Measurements from ENCODE around the gene TMEM201.
"Not testable (repeated sequence)": the region's sequence is repeated elsewhere in the genome, so short reads cannot be mapped to it uniquely, and the experiment has no call there.

Gene TMEM201

GRCh38 chr1:9588551-9589143 is at the start of gene TMEM201:
TSS of gene TMEM201 (plus strand) at chr1:9588911. CDS start at chr1:9588931, 20 bp downstream.
- DNase-seq (ENCODE audit: low spot score) = peak; percentile 93

DNA sequence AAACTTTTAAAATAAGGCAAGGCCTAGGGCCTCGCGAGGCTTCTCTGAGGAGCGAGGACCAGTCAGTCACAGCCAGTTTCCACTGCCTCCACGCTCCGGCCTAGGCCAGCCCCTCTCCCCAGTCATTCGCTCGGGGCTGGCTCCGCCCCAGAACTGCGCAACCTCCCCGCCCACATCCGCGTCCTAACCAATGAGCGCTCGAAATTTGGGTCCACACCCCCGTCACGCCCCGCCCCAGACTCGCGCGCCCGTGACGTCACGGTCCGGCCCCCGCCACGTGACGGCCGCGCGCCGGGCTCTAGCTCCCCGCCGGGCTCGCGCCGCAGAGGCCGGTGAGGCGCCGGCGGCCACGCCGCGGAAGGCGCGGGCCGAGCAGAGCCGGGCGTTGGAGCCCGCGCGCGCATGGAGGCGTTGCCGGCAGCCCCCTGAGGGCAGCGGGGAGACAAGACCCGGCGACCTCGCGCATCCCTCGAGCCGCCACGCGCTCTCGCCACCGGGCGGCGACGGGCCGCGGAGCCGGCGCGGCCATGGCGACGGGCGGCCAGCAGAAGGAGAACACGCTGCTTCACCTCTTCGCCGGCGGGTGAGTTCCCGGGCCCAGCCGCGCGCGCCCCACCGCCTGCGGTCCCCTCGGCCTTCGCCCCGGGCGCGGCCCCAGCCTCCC is 49.4 kb upstream of the TMEM201 start, which contains the start of gene SLC25A33:
Gene SLC25A33, plus strand, starts transcription at position 301 of the 664 bp plus-strand sequence. Its CDS starts 227 bp downstream, at position 528.
- peak; percentile 98 for DNase-seq (ENCODE audit: low spot score)

GRCh38 chr1:9539829-9540550 is 48.7 kb upstream of the TMEM201 start:
- DNase-seq (ENCODE audit: low spot score) = peak; percentile 30

DNA sequence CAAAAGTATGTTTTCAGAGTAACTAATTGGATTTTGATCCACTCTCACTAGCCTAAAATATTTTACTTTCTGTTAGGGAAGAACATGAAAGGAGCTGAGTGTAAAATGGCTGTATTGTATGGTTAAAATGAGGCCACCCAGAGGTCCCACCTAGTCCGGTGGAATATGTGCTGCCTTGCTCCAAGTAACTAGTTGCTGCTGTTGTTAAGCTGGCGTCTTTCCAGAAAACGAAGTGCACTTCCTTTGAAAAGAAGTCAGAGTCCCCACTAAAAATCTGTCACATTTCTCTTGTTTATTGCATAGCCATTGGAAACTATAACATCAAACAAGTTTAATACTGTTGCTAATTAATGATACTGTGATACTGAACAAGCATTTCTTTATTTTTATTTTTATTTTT is 46.3 kb upstream of the TMEM201 start:
- peak; percentile 23 for DNase-seq (ENCODE audit: low spot score)

DNA sequence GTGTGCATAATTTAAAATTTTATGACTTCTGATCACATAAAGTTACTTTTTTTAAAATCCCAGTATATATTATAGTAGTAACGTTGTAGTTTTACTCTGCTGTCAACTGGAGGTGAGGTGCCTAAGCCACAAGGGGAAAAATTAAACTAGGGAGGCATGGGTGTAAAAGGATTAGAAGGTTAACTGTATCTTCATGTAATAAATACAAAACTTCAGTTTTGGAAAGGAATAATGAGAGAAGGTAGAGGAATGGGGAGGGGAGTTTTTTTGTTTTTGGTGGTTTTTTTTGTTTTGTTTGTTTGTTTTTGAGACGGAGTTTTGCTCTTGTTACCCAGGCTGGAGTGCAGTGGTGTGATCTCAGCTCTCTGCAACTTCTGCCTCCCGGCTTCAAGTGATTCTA is 43.8 kb upstream of the TMEM201 start:
- DNase-seq (ENCODE audit: low spot score) = no peak

- no peak for DNase-seq (ENCODE audit: low spot score)
These were observed 38.7 kb upstream of the TMEM201 start for GRCh38 chr1:9549955-9550546.

DNA sequence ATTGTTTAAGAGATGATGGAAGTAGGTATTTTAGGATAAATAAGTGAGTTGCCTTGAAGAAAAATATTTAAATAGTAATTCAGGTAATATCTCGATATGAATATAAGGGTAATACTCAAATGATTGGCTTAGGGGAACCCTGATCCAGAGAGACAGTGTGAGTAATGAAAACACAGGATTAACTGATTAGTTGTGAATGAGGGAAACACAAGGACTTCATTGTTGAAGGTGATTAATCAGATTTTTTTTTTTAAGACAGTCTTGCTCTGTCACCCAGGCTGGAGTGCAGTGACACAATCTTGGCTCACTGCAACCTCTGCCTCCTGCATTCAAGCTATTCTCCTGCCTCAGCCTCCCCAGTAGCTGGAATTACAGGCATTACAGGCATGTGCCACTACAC is 36.7 kb upstream of the TMEM201 start:
- no peak for DNase-seq (ENCODE audit: low spot score)

GRCh38 chr1:9553736-9554144 is 35.0 kb upstream of the TMEM201 start:
- no peak for DNase-seq (ENCODE audit: low spot score)

DNA sequence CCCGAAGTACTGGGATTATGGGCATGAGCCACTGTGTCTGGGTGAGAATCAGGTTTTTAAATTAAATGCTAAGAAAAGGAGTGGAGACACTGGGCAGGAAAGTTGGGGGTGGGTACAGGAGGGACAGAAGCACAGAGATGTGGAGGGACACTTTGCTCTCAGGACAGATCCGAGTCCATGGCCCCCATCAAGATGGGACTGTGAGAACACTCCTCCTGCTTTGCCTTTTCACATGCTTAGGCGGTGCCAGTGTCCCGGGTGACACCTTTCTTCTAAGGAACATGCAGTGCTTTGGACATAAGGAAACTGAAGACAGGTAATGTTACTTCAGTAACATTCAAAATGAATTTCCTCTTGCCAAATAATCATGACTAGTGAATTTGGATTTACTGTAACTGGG is 32.8 kb upstream of the TMEM201 start:
- DNase-seq (ENCODE audit: low spot score) = no peak

GRCh38 chr1:9557624-9558023 is 31.1 kb upstream of the TMEM201 start:
- no peak for DNase-seq (ENCODE audit: low spot score)

GRCh38 chr1:9558271-9558945 is 30.3 kb upstream of the TMEM201 start:
- DNase-seq (ENCODE audit: low spot score) = no peak

- DNase-seq (ENCODE audit: low spot score) = no peak
These were observed 29.7 kb upstream of the TMEM201 start for GRCh38 chr1:9558946-9559545.

DNA sequence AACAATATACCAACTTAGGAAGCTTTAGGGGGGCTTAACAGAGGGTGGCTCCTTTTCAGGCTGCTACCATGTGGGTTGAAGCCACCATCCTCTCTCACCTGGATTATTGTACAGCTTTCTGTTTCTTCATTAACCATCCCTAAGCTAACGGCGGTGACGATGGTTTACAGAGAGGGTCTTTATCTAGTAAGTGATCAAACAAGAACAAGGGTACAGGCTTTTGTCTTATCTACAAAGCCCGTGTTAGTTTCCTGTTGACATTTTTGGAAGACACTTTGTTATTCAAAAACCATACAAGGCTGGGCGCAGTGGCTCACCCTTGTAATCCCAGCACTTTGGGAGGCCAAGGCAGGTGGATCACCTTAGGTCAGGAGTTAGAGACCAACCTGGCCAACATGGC is 29.0 kb upstream of the TMEM201 start:
- DNase-seq (ENCODE audit: low spot score) = no peak

DNA sequence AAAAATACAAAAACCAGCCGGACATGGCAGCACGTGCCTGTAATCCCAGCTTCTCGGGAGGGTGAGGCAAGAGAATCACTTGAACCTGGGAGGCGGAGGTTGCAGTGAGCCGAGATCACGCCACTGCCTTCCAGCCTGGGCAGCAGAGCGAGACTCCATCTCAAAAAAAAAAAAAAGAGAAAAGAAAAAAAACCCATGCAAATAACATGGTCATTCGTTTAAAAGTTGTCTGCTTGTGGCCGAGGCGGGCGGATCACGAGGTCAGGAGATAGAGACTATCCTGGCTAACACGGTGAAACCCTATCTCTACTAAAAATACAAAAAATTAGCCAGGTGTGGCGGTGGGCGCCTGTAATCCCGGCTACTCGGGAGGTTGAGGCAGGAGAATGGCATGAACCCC is 28.6 kb upstream of the TMEM201 start:
- DNase-seq (ENCODE audit: low spot score) = not testable (repeated sequence)

GRCh38 chr1:9561429-9561828 is 27.3 kb upstream of the TMEM201 start:
- DNase-seq (ENCODE audit: low spot score) = peak; percentile 79

GRCh38 chr1:9569267-9569666 is 19.4 kb upstream of the TMEM201 start:
- DNase-seq (ENCODE audit: low spot score) = no peak

- DNase-seq (ENCODE audit: low spot score) = not testable (repeated sequence)
These were observed 17.7 kb upstream of the TMEM201 start for GRCh38 chr1:9570886-9571529.

DNA sequence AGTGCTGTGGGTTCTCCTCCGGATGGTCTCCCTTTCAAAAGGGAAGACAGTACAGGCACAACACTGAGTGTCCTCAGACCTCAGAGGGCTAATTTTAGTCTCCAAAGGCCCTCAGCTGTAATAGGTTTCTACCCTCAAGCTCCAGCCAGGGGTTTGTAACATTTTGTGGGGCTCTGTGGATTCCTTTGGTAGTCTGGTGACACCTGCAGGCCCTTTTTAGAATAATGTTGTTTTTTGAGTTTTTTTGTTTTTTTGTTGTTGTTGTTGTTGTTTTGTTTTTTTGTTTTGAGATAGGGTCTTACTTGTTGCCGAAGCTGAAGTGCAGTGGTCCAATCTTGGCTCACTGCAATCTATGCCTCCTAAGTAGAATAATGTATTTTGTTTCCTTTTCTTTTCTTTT is 15.0 kb upstream of the TMEM201 start:
- DNase-seq (ENCODE audit: low spot score) = no peak

DNA sequence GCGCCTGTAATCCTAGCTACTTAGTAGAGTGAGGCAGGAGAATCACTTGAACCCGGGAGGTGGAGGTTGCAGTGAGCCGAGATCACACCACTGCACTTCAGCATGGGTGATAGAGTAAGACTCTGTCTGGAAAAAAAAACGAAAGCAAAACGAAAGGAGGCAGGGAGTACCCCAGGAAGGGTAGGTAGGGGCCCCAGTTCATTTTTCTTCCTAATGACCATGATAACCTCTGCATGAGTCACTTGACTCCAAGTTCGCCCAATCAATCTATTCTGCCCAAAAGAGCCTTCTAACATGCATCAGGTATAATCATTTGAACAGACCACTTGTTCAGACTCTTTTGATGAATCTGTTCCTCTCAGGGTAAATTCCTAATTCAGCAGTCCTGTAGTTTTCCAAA is 13.2 kb upstream of the TMEM201 start:
- no peak for DNase-seq (ENCODE audit: low spot score)

GRCh38 chr1:9576903-9577302 is 11.8 kb upstream of the TMEM201 start:
- no peak for DNase-seq (ENCODE audit: low spot score)

- no peak for DNase-seq (ENCODE audit: low spot score)
These were observed 11.3 kb upstream of the TMEM201 start for GRCh38 chr1:9577423-9577822.
